ENCODE data around the gene KPNA3. TPM values are rescaled to one million over a fixed set of nuclear protein-coding genes. Genes with fewer than 3 reads are reported as not detected.

The KPNA3 gene
- total RNA-seq, 1 donor from 2014 or later, result 28.7 TPM

GRCh38 chr13:49652355-49653305, 139.9 kb downstream of the KPNA3 start:
- no peak for TF ChIP-seq CTCF (IDR thresholded peaks at IDR 0.05)
- DNase-seq (no peak), ATAC-seq (ENCODE audit: low read depth) (peak; percentile 78)
- peaks cover 6% of the 10 kb centered on the region for H3K4me1 Mint-ChIP-seq
- H3K9me3 Mint-ChIP-seq, result no peaks in the 10 kb centered on the region
- no peaks in the 10 kb centered on the region for H3K27me3 Mint-ChIP-seq
- peaks cover 2% of the 10 kb centered on the region for H3K36me3 Mint-ChIP-seq (ENCODE audit: low read depth)
- H3K4me3 Mint-ChIP-seq, result no peak overlapping the region
- POLR2A ChIA-PET, result interaction anchor here (0.5 to 0.6 kb wide), 2 partner anchors 140 to 1159 kb away, joined by 3 read pairs; partner anchors contain the start of gene KPNA3
- H3K27ac Mint-ChIP-seq, result no peak overlapping the region
- intact Hi-C loops (cut with micrococcal nuclease), result loop anchor here (1.0 to 10.0 kb wide), 4 partner anchors 170 to 1418 kb away; no protein-coding TSS in a partner anchor
- CTCF ChIA-PET, result no interaction called here

GRCh38 chr13:49651570-49652354, 140.7 kb downstream of the KPNA3 start:
- intact Hi-C loops (cut with micrococcal nuclease), result loop anchor here (1.0 to 10.0 kb wide), 4 partner anchors 171 to 1419 kb away; no protein-coding TSS in a partner anchor
- peaks cover 2% of the 10 kb centered on the region for H3K36me3 Mint-ChIP-seq (ENCODE audit: low read depth)
- ChIA-PET CTCF (no interaction called here), POLR2A (interaction anchor here (0.5 kb wide), 1 partner anchor 1160 kb away, joined by 3 read pairs; no protein-coding TSS in a partner anchor)
- H3K4me1 Mint-ChIP-seq, result peaks cover 7% of the 10 kb centered on the region
- H3K4me3 Mint-ChIP-seq, result no peak overlapping the region
- ATAC-seq (ENCODE audit: low read depth) (no peak), DNase-seq (no peak)
- H3K27ac Mint-ChIP-seq, result no peak overlapping the region
- TF ChIP-seq CTCF (IDR thresholded peaks at IDR 0.05), result no peak
- H3K9me3 Mint-ChIP-seq, result no peaks in the 10 kb centered on the region
- H3K27me3 Mint-ChIP-seq, result no peaks in the 10 kb centered on the region

- ATAC-seq (ENCODE audit: low read depth) (no peak), DNase-seq (no peak)
- Mint-ChIP-seq H3K4me3 (no peak overlapping the region), H3K4me1 (peaks cover 15% of the 10 kb centered on the region), H3K9me3 (no peaks in the 10 kb centered on the region), H3K27ac (no peak overlapping the region), H3K36me3 (ENCODE audit: low read depth) (no peaks in the 10 kb centered on the region), H3K27me3 (no peaks in the 10 kb centered on the region)
- intact Hi-C loops (cut with micrococcal nuclease), result loop anchor here (10.0 kb wide), 1 partner anchor 1265 kb away; no protein-coding TSS in a partner anchor
- TF ChIP-seq CTCF (IDR thresholded peaks at IDR 0.05), result no peak
- CTCF ChIA-PET, result no interaction called here
- POLR2A ChIA-PET, result no interaction called here
Measured at GRCh38 chr13:49649963-49650312, 142.5 kb downstream of the KPNA3 start.

Other genes with a start within 250 kb of the KPNA3 start
- 19.7 and 22.6 TPM in 2 replicates for gene RCBTB1, start 207.1 kb downstream of the KPNA3 start, total RNA-seq
- 9.5 and 10.7 TPM in 2 replicates for gene ARL11, start 164.2 kb downstream of the KPNA3 start, total RNA-seq
- gene EBPL, start 101.2 kb downstream of the KPNA3 start, total RNA-seq, result 20.0 and 22.4 TPM in 2 replicates
- gene SPRYD7, start 143.7 kb upstream of the KPNA3 start, total RNA-seq, result 3.7 and 4.5 TPM in 2 replicates
- gene TRIM13, start 204.4 kb upstream of the KPNA3 start, total RNA-seq, result 49.3 and 54.4 TPM in 2 replicates
- 1.9 and 3.1 TPM in 2 replicates for gene KCNRG, start 222.8 kb upstream of the KPNA3 start, total RNA-seq